HepG2 (cell line): Measurements from ENCODE around the gene RBM45. TPM values are rescaled to one million over a fixed set of nuclear protein-coding genes. Genes with fewer than 3 reads are reported as not detected.

Experiments
- BRD4 ChIP-seq: sonication (generic); formaldehyde crosslinking; IDR thresholded peaks from 2 replicates; pipeline ENCODE4 v1.4.0; 2020; ENCODE audit warnings: missing genetic modification reagents
- ELF4 ChIP-seq: sonication (generic); formaldehyde crosslinking; IDR thresholded peaks from 2 replicates; pipeline ENCODE4 v1.5.0; 2020; ENCODE audit warnings: missing genetic modification reagents, mild to moderate bottlenecking, moderate library complexity, borderline replicate concordance
- HNRNPK ChIP-seq: fragments of 200-400 bp; formaldehyde crosslinking; IDR thresholded peaks from 2 replicates; pipeline ENCODE4 v1.6.1; 2018; ENCODE audit warnings: low read length, low read depth, moderate library complexity, mild to moderate bottlenecking; ENCODE audit not compliant: poor library complexity, severe bottlenecking
- ISL2 ChIP-seq: sonication (generic); formaldehyde crosslinking; IDR thresholded peaks from 2 replicates; pipeline ENCODE4 v1.5.0; 2020; ENCODE audit warnings: missing genetic modification reagents
- MIER2 ChIP-seq: IDR thresholded peaks from 2 replicates; pipeline ENCODE4 v1.6.1; 2016; ENCODE audit warnings: missing biosample characterization, missing genetic modification reagents
- SIN3A ChIP-seq: IDR thresholded peaks from 2 replicates; pipeline ENCODE4 v1.6.1; 2011; ENCODE audit warnings: low read depth, mild to moderate bottlenecking, control low read depth, low read length, borderline replicate concordance
- SMAD9 ChIP-seq: sonication (generic); formaldehyde crosslinking; IDR thresholded peaks from 2 replicates; pipeline ENCODE4 v1.5.1; 2020; ENCODE audit warnings: mild to moderate bottlenecking, missing genetic modification reagents
- SP2 ChIP-seq: sonication (generic); formaldehyde crosslinking; IDR thresholded peaks from 2 replicates; pipeline ENCODE4 v1.5.1; 2020; ENCODE audit warnings: mild to moderate bottlenecking, missing genetic modification reagents
- ZBTB8A ChIP-seq: sonication (generic); formaldehyde crosslinking; IDR thresholded peaks from 2 replicates; pipeline ENCODE4 v1.4.0; 2020; ENCODE audit warnings: mild to moderate bottlenecking, low read depth, missing genetic modification reagents, borderline replicate concordance
- ZNF180 ChIP-seq: sonication (generic); formaldehyde crosslinking; IDR thresholded peaks from 2 replicates; pipeline ENCODE4 v1.4.0; 2020; ENCODE audit warnings: low read depth, missing genetic modification reagents, borderline replicate concordance
- polyA plus RNA-seq, 8 experiments: library from polyadenylated mRNA; depleted of rRNA in 3 of 8; stranded (reverse) in 7 of 8; unstranded in 1 of 8; fragments of >200 nt; fragmentation: Illumina TruSeq in 4 of 8; extraction: Trizol in 4 of 8; gene quantifications; 2 replicates each; pipeline versions ENCODE4 v1.2.1 to v1.2.3, GENCODE V29; 2011 to 2016; ENCODE audit warnings: low read depth in 4 of 8, missing spikeins in 1 of 8, mixed read lengths in 1 of 8; ENCODE audit not compliant: insufficient read depth in 1 of 8
- total RNA-seq, 5 experiments: library from RNA; depleted of rRNA; stranded (reverse); fragments of >200 nt; fragmentation: Illumina TruSeq; extraction: Trizol; gene quantifications; 2 replicates each; pipeline ENCODE4 v1.2.3, GENCODE V29; 2016; ENCODE audit warnings: low read depth in 1 of 5
- TF ChIP-seq, protein P1 (sequence below): fragments of 450-650 bp; IDR thresholded peaks from 2 replicates; pipeline ENCODE4 v1.6.1; 2017
- TF ChIP-seq, protein P2 (sequence below): sonication (generic); formaldehyde crosslinking; IDR thresholded peaks from 2 replicates; pipeline ENCODE4 v1.4.0; 2020; ENCODE audit warnings: low read depth, mild to moderate bottlenecking, missing genetic modification reagents
- TF ChIP-seq, protein P3 (sequence below): sonication (generic); formaldehyde crosslinking; IDR thresholded peaks from 2 replicates; pipeline ENCODE4 v1.4.0; 2020; ENCODE audit warnings: mild to moderate bottlenecking, low read depth, missing genetic modification reagents
- TF ChIP-seq, protein P4 (sequence below): sonication (generic); formaldehyde crosslinking; IDR thresholded peaks from 2 replicates; pipeline ENCODE4 v1.4.0; 2020; ENCODE audit warnings: missing genetic modification reagents, borderline replicate concordance
- TF ChIP-seq, protein P5 (sequence below), 2 experiments: sonication (generic) in 1 of 2; formaldehyde crosslinking in 1 of 2; IDR thresholded peaks; 2 replicates each; pipeline versions ENCODE4 v1.4.0 to v1.6.1; 2018 to 2020; ENCODE audit warnings: missing genetic modification reagents in 2 of 2, borderline replicate concordance in 1 of 2, low read depth in 1 of 2, mild to moderate bottlenecking in 1 of 2, missing biosample characterization in 1 of 2

Gene RBM45
- total and polyA plus RNA-seq, 2 of the 13 experiments (the other 11 are each of a cell fraction or from before 2014, with no cell fraction given), result 5.7 to 25.2 TPM

DNA sequence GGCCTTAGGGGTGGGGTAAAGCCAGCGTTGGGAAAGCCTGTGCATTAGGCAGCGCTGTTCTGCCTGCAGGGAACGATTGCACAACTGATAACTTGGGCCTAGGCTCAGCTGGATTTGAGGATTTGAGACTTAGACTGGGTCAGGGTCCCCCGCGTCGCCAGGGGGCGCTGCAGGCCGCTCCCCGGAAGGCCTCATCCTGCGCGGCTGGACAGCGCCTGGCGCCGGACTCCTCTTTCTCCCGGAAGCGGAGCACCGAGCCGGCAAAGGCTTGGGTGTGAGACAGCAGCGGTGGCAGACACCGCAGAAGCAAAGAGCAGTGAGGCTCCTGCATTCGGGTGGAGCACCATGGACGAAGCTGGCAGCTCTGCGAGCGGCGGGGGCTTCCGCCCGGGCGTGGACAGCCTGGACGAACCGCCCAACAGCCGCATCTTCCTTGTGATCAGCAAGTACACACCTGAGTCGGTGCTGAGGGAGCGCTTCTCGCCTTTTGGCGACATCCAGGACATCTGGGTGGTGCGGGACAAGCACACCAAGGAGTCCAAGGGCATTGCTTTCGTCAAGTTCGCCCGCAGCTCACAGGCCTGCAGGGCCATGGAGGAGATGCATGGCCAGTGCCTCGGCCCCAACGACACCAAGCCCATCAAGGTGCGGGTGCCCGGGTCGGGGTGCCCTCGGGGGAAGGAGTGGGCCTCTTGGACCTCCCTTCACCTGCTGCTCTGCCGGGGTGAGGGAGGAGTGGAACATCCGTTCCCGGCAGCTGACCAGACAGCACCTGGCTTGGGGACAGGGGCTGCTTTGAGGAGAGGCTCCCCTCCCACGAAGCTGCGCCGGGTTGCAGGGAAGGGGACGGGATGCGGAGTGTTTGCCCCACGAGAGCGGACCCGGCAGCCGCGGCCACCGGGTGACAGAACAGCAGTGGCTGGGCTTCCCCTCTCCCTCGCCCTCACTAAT lies at the start of gene RBM45 (continued):
- TF ChIP-seq, protein P1, sequence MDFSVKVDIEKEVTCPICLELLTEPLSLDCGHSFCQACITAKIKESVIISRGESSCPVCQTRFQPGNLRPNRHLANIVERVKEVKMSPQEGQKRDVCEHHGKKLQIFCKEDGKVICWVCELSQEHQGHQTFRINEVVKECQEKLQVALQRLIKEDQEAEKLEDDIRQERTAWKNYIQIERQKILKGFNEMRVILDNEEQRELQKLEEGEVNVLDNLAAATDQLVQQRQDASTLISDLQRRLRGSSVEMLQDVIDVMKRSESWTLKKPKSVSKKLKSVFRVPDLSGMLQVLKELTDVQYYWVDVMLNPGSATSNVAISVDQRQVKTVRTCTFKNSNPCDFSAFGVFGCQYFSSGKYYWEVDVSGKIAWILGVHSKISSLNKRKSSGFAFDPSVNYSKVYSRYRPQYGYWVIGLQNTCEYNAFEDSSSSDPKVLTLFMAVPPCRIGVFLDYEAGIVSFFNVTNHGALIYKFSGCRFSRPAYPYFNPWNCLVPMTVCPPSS, result no peak
- TF ChIP-seq ZNF180 (CRISPR knock-in tag), result no peak
- TF ChIP-seq, protein P2, sequence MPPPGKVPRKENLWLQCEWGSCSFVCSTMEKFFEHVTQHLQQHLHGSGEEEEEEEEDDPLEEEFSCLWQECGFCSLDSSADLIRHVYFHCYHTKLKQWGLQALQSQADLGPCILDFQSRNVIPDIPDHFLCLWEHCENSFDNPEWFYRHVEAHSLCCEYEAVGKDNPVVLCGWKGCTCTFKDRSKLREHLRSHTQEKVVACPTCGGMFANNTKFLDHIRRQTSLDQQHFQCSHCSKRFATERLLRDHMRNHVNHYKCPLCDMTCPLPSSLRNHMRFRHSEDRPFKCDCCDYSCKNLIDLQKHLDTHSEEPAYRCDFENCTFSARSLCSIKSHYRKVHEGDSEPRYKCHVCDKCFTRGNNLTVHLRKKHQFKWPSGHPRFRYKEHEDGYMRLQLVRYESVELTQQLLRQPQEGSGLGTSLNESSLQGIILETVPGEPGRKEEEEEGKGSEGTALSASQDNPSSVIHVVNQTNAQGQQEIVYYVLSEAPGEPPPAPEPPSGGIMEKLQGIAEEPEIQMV (CRISPR knock-in tag), result peak; percentile 89; the same call in 1 of the 2 replicates
- TF ChIP-seq, protein P3, sequence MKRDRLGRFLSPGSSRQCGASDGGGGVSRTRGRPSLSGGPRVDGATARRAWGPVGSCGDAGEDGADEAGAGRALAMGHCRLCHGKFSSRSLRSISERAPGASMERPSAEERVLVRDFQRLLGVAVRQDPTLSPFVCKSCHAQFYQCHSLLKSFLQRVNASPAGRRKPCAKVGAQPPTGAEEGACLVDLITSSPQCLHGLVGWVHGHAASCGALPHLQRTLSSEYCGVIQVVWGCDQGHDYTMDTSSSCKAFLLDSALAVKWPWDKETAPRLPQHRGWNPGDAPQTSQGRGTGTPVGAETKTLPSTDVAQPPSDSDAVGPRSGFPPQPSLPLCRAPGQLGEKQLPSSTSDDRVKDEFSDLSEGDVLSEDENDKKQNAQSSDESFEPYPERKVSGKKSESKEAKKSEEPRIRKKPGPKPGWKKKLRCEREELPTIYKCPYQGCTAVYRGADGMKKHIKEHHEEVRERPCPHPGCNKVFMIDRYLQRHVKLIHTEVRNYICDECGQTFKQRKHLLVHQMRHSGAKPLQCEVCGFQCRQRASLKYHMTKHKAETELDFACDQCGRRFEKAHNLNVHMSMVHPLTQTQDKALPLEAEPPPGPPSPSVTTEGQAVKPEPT (CRISPR knock-in tag), result peak; percentile 52; the same call in 1 of the 2 replicates
- peak; percentile 58; the same call in 1 of the 2 replicates for TF ChIP-seq SP2 (CRISPR knock-in tag)
- TF ChIP-seq ZBTB8A (CRISPR knock-in tag), result no peak
- TF ChIP-seq MIER2 (CRISPR knock-in tag), result peak; percentile 95
- peak; percentile 91 for TF ChIP-seq ISL2 (CRISPR knock-in tag)
- TF ChIP-seq BRD4, result no peak; the same call in 1 of the 2 replicates
- TF ChIP-seq, protein P4, sequence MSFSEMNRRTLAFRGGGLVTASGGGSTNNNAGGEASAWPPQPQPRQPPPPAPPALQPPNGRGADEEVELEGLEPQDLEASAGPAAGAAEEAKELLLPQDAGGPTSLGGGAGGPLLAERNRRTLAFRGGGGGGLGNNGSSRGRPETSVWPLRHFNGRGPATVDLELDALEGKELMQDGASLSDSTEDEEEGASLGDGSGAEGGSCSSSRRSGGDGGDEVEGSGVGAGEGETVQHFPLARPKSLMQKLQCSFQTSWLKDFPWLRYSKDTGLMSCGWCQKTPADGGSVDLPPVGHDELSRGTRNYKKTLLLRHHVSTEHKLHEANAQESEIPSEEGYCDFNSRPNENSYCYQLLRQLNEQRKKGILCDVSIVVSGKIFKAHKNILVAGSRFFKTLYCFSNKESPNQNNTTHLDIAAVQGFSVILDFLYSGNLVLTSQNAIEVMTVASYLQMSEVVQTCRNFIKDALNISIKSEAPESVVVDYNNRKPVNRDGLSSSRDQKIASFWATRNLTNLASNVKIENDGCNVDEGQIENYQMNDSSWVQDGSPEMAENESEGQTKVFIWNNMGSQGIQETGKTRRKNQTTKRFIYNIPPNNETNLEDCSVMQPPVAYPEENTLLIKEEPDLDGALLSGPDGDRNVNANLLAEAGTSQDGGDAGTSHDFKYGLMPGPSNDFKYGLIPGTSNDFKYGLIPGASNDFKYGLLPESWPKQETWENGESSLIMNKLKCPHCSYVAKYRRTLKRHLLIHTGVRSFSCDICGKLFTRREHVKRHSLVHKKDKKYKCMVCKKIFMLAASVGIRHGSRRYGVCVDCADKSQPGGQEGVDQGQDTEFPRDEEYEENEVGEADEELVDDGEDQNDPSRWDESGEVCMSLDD (CRISPR knock-in tag), result peak; percentile 60; the same call in 1 of the 2 replicates
- peak; percentile 71; the same call in 1 of the 2 replicates for TF ChIP-seq SMAD9 (CRISPR knock-in tag)
- TF ChIP-seq SIN3A, result peak; percentile 97
- TF ChIP-seq HNRNPK, result peak; percentile 17
- peak; percentile 95; the same call in 1 of the 2 replicates for TF ChIP-seq ELF4 (CRISPR knock-in tag)
- TF ChIP-seq, protein P5, sequence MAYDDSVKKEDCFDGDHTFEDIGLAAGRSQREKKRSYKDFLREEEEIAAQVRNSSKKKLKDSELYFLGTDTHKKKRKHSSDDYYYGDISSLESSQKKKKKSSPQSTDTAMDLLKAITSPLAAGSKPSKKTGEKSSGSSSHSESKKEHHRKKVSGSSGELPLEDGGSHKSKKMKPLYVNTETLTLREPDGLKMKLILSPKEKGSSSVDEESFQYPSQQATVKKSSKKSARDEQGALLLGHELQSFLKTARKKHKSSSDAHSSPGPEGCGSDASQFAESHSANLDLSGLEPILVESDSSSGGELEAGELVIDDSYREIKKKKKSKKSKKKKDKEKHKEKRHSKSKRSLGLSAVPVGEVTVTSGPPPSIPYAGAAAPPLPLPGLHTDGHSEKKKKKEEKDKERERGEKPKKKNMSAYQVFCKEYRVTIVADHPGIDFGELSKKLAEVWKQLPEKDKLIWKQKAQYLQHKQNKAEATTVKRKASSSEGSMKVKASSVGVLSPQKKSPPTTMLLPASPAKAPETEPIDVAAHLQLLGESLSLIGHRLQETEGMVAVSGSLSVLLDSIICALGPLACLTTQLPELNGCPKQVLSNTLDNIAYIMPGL (CRISPR knock-in tag; IDR thresholded peaks at IDR 0.05; ENCODE audit: borderline replicate concordance in 1 of 2, low read depth in 1 of 2), result peak; percentile 100
